SIG-M5 treated with dmso at 0.1 percent for 504 hours (cell line): ENCODE results near the gene LMBR1.

Source experiments
- DNase-seq: peaks from one replicate; lab custom pipeline; 2025; ENCODE audit not compliant: unreplicated experiment; lab: John Stamatoyannopoulos, UW

The LMBR1 gene

DNA sequence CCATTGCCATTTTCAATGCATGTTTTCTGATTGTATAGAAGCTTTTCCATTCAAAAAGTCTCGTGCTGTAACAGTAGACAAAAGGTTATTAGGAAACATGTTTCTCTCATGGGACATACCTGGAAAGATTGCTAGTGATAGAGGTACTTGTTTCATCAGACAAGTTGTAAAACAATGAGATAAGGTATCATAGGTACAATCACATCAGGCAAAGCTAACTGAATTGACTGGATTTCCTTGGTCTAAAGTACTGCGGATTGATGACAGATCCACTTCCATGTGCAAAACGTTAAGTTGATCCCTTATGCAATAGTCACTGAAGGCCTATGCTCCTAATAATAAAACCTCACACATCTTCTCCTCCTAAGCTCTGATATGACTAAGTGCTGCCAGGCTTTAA is 258.9 kb downstream of the LMBR1 start:
- no peak for DNase-seq

DNA sequence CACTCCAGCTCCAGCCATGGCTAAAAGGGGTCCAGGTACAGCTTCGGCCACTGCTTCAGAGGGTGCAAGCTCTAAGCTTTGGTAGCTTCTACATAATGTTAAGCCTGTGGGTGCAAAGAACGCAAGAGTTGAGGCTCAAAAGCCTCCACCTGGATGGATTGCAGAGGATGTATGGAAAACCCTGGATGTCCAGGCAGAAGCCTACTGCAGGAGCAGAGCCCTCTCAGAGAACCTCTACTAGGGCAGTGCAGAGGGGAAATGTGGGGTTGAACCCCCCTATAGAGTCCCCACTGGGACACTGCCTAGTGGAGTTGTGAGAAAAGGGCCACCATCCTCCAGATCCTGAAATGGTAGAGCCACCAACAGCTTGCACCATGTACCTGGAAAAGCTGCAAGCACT is 263.1 kb downstream of the LMBR1 start:
- no peak for DNase-seq

DNA sequence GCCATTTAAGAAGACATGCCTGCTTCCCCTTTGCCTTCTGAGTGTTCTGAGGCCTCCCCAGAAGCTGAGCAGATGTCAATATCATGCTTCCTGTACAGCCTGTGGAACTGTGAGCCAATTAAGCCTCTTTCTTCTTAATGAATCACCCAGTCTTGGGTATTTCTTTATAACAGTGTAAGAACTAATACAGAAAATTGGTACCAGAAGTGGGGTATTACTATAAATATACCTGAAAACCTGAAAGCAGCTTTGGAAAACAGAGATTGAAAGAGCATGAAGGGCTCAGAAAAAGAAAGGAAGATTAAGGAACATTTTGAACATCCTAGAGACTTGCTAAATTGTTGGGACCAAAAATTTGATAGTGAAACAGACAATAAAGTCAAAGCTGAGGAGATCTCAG is 264.4 kb downstream of the LMBR1 start:
- DNase-seq, result no peak
